ENCODE data around the gene TTLL1.
"Not testable (repeated sequence)": the region's sequence is repeated elsewhere in the genome, so short reads cannot be mapped to it uniquely, and the experiment has no call there.

The TTLL1 gene

GRCh38 chr22:43110444-43110926 lies 21.3 kb upstream of the TTLL1 start, which contains the start of gene BIK:
Gene BIK, plus strand, starts transcription at chr22:43110750. Its CDS starts 13,273 bp downstream, at chr22:43124023.
- peak in 2 of 4 experiments; percentile 20 to 25 for DNase-seq (ENCODE audit: low read depth in 4 of 4, low spot score in 1 of 4)

- DNase-seq (ENCODE audit: low read depth in 4 of 4, low spot score in 1 of 4) = no peak
These were observed 20.8 kb upstream of the TTLL1 start for GRCh38 chr22:43109921-43110443.

- no peak for DNase-seq (ENCODE audit: low read depth in 4 of 4, low spot score in 1 of 4)
These were observed 20.3 kb upstream of the TTLL1 start for GRCh38 chr22:43109511-43109910.

GRCh38 chr22:43106302-43106701 lies 17.1 kb upstream of the TTLL1 start:
- no peak for DNase-seq (ENCODE audit: low read depth in 4 of 4, low spot score in 1 of 4)

- DNase-seq (ENCODE audit: low read depth in 4 of 4, low spot score in 1 of 4) = not testable (repeated sequence)
These were observed 15.8 kb upstream of the TTLL1 start for GRCh38 chr22:43104950-43105349.

GRCh38 chr22:43104056-43104625 lies 14.9 kb upstream of the TTLL1 start:
- not testable (repeated sequence) for DNase-seq (ENCODE audit: low read depth in 4 of 4, low spot score in 1 of 4)

- DNase-seq (ENCODE audit: low read depth in 4 of 4, low spot score in 1 of 4) = no peak
These were observed 12.1 kb upstream of the TTLL1 start for GRCh38 chr22:43101306-43101705.

- DNase-seq (ENCODE audit: low read depth in 4 of 4, low spot score in 1 of 4) = no peak
These were observed 11.0 kb upstream of the TTLL1 start for GRCh38 chr22:43100225-43100624.

GRCh38 chr22:43099095-43099494 lies 9.9 kb upstream of the TTLL1 start:
- no peak for DNase-seq (ENCODE audit: low read depth in 4 of 4, low spot score in 1 of 4)

- no peak for DNase-seq (ENCODE audit: low read depth in 4 of 4, low spot score in 1 of 4)
These were observed 9.2 kb upstream of the TTLL1 start for GRCh38 chr22:43098356-43098755.

GRCh38 chr22:43096420-43096819 lies 7.2 kb upstream of the TTLL1 start:
- no peak for DNase-seq (ENCODE audit: low read depth in 4 of 4, low spot score in 1 of 4)

- DNase-seq (ENCODE audit: low read depth in 4 of 4, low spot score in 1 of 4) = no peak
These were observed 5.4 kb upstream of the TTLL1 start for GRCh38 chr22:43094551-43094950.

GRCh38 chr22:43094085-43094484 lies 4.9 kb upstream of the TTLL1 start:
- no peak for DNase-seq (ENCODE audit: low read depth in 4 of 4, low spot score in 1 of 4)

GRCh38 chr22:43092085-43092484 lies 2.9 kb upstream of the TTLL1 start:
- DNase-seq (ENCODE audit: low read depth in 4 of 4, low spot score in 1 of 4) = no peak

- DNase-seq (ENCODE audit: low read depth in 4 of 4, low spot score in 1 of 4) = peak in 1 of 4 experiments; percentile 38
These were observed 1.1 kb upstream of the TTLL1 start for GRCh38 chr22:43090130-43090789.

GRCh38 chr22:43088627-43088983 lies 586 bp downstream of the TTLL1 start:
- DNase-seq (ENCODE audit: low read depth in 4 of 4, low spot score in 1 of 4) = no peak

- DNase-seq (ENCODE audit: low read depth in 4 of 4, low spot score in 1 of 4) = no peak
These were observed 3.3 kb downstream of the TTLL1 start for GRCh38 chr22:43085658-43086606.

- DNase-seq (ENCODE audit: low read depth in 4 of 4, low spot score in 1 of 4) = no peak
These were observed 7.2 kb downstream of the TTLL1 start for GRCh38 chr22:43081968-43082367.

GRCh38 chr22:43080616-43081015 lies 8.6 kb downstream of the TTLL1 start:
- DNase-seq (ENCODE audit: low read depth in 4 of 4, low spot score in 1 of 4) = no peak

- DNase-seq (ENCODE audit: low read depth in 4 of 4, low spot score in 1 of 4) = no peak
These were observed 9.4 kb downstream of the TTLL1 start for GRCh38 chr22:43079742-43080141.

- DNase-seq (ENCODE audit: low read depth in 4 of 4, low spot score in 1 of 4) = no peak
These were observed 10.7 kb downstream of the TTLL1 start for GRCh38 chr22:43078522-43078921.
